Measurements from ENCODE around the gene PIBF1.

Gene PIBF1

GRCh38 chr13:73059460-73060250 is 277.7 kb downstream of the PIBF1 start:
- Histone ChIP-seq H3K27ac (ENCODE audit: low read depth, low read length, severe bottlenecking) (peak overlapping the region; percentile 64), H3K36me3 (ENCODE audit: control insufficient read depth, insufficient read depth, low read length) (peaks cover 22% of the 10 kb centered on the region), H3K4me3 (ENCODE audit: extremely low read depth, insufficient read depth, low read length, poor library complexity, severe bottlenecking) (peak overlapping the region; percentile 70), H3K4me1 (ENCODE audit: control insufficient read depth, insufficient read depth, low read length, poor library complexity, severe bottlenecking) (peaks cover 21% of the 10 kb centered on the region), H3K9me3 (ENCODE audit: control insufficient read depth, low read length) (no peaks in the 10 kb centered on the region)
- 0 to 1% methylated on average over 16 to 30 of the region's 68 CpGs for WGBS, 2 experiments (ENCODE audit: insufficient coverage in 2 of 2)

DNA sequence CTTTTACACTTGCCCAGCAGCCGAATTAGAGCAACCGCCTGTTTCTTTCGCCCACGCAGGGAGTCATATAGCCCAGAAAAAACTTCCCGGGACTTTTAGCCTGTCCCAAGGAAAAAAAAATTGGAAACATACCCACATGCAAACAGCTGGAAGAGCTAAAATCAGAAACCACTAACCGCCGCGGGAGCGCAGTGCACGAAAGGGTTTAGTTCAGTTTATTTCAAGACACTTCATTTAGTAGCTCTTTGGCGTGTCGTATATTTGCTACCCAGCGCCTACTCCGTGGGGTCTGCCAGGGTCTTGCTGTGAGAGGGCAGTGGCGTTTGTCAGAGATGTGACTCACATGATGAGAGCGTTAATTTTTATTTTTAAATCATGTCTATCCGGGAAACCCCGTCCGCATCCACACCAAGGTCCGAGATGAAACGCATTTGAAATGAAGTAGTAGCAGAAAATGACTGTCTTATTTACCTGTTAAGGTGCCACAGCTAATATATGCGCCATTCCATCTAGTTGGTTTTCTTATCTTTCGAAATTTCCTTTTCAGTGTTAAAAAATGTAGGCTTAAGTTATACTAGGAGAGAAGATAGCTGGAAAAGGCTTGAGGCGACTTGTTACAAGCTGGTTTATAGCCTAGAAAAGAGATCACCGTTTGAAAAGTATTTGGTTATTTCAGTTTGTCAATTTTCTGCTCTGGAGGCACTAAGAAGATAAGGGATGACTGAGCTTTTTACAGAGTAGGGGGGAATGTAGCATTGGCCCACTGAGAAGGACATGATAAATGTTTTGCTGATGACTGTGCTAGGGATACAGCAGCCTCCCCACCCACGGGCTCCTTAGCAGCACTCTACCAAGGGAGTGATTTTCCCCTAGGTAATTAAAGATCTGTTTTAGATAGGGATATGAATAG is 278.6 kb downstream of the PIBF1 start:
- Histone ChIP-seq H3K4me1 (ENCODE audit: control insufficient read depth, insufficient read depth, low read length, poor library complexity, severe bottlenecking) (peaks cover 21% of the 10 kb centered on the region), H3K36me3 (ENCODE audit: control insufficient read depth, insufficient read depth, low read length) (peaks cover 31% of the 10 kb centered on the region), H3K9me3 (ENCODE audit: control insufficient read depth, low read length) (no peaks in the 10 kb centered on the region), H3K4me3 (ENCODE audit: extremely low read depth, insufficient read depth, low read length, poor library complexity, severe bottlenecking) (peak overlapping the region; percentile 70), H3K27ac (ENCODE audit: low read depth, low read length, severe bottlenecking) (peak overlapping the region; percentile 64)
- 12 to 15% methylated on average over 12 to 20 of the region's 26 CpGs for WGBS, 2 experiments (ENCODE audit: insufficient coverage in 2 of 2)

GRCh38 chr13:73061473-73061872 is 279.5 kb downstream of the PIBF1 start:
- 100% methylated on average over 1 of the region's 6 CpGs; no CpG with 5 or more reads in 1 of the 2 experiments for WGBS, 2 experiments (ENCODE audit: insufficient coverage in 2 of 2)
- Histone ChIP-seq H3K4me1 (ENCODE audit: control insufficient read depth, insufficient read depth, low read length, poor library complexity, severe bottlenecking) (peaks cover 15% of the 10 kb centered on the region), H3K9me3 (ENCODE audit: control insufficient read depth, low read length) (no peaks in the 10 kb centered on the region), H3K27ac (ENCODE audit: low read depth, low read length, severe bottlenecking) (no peak overlapping the region), H3K36me3 (ENCODE audit: control insufficient read depth, insufficient read depth, low read length) (peaks cover 37% of the 10 kb centered on the region), H3K4me3 (ENCODE audit: extremely low read depth, insufficient read depth, low read length, poor library complexity, severe bottlenecking) (peak overlapping the region; percentile 17)

DNA sequence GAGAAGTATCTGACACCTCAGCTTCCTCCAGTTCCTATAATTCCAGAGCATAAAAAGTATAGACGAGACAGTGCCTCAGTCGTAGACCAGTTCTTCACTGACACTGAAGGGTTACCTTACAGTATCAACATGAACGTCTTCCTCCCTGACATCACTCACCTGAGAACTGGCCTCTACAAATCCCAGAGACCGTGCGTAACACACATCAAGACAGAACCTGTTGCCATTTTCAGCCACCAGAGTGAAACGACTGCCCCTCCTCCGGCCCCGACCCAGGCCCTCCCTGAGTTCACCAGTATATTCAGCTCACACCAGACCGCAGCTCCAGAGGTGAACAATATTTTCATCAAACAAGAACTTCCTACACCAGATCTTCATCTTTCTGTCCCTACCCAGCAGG is 279.9 kb downstream of the PIBF1 start:
- H3K9me3 ChIP-seq (ENCODE audit: control insufficient read depth, low read length) = no peaks in the 10 kb centered on the region
- peaks cover 38% of the 10 kb centered on the region for H3K36me3 ChIP-seq (ENCODE audit: control insufficient read depth, insufficient read depth, low read length)
- H3K4me3 ChIP-seq (ENCODE audit: extremely low read depth, insufficient read depth, low read length, poor library complexity, severe bottlenecking) = peak overlapping the region; percentile 17
- peaks cover 15% of the 10 kb centered on the region for H3K4me1 ChIP-seq (ENCODE audit: control insufficient read depth, insufficient read depth, low read length, poor library complexity, severe bottlenecking)
- 73 to 82% methylated on average over 6 to 9 of the region's 9 CpGs for WGBS, 2 experiments (ENCODE audit: insufficient coverage in 2 of 2)
- H3K27ac ChIP-seq (ENCODE audit: low read depth, low read length, severe bottlenecking) = no peak overlapping the region

DNA sequence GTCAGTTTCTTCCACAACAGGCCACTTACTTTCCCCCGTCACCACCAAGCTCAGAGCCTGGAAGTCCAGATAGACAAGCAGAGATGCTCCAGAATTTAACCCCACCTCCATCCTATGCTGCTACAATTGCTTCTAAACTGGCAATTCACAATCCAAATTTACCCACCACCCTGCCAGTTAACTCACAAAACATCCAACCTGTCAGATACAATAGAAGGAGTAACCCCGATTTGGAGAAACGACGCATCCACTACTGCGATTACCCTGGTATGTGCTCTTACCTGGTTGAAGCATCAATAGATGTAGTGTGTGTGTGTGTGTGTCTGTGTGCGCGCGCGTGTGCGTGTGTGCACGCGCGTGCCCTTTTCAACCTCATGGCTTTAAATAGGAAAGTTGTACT is 280.5 kb downstream of the PIBF1 start:
- WGBS, 2 experiments (ENCODE audit: insufficient coverage in 2 of 2) = 95 to 97% methylated on average over 4 to 5 of the region's 13 CpGs
- no peak overlapping the region for H3K4me3 ChIP-seq (ENCODE audit: extremely low read depth, insufficient read depth, low read length, poor library complexity, severe bottlenecking)
- peaks cover 12% of the 10 kb centered on the region for H3K4me1 ChIP-seq (ENCODE audit: control insufficient read depth, insufficient read depth, low read length, poor library complexity, severe bottlenecking)
- H3K36me3 ChIP-seq (ENCODE audit: control insufficient read depth, insufficient read depth, low read length) = peaks cover 44% of the 10 kb centered on the region
- H3K27ac ChIP-seq (ENCODE audit: low read depth, low read length, severe bottlenecking) = no peak overlapping the region
- H3K9me3 ChIP-seq (ENCODE audit: control insufficient read depth, low read length) = no peaks in the 10 kb centered on the region

DNA sequence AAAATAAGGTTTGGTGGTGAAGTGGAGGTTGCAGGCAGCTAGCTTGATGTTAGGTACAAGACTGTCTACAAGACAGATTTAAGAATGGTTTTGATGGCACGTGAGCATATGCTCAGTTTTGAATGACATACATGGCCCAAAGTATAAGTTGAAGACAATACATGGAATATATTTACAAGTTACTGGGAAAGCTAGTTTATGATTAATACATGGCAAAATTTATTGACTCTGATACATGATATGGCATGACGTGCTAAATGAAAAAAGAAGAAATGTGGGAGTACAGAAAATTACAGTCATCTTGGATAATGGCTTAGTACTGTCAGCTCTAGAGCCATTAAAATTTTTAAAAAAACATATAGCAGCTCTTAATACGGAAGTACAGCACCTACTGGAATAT is 281.2 kb downstream of the PIBF1 start:
- Histone ChIP-seq H3K27ac (ENCODE audit: low read depth, low read length, severe bottlenecking) (no peak overlapping the region), H3K4me3 (ENCODE audit: extremely low read depth, insufficient read depth, low read length, poor library complexity, severe bottlenecking) (no peak overlapping the region), H3K36me3 (ENCODE audit: control insufficient read depth, insufficient read depth, low read length) (peaks cover 48% of the 10 kb centered on the region), H3K9me3 (ENCODE audit: control insufficient read depth, low read length) (no peaks in the 10 kb centered on the region), H3K4me1 (ENCODE audit: control insufficient read depth, insufficient read depth, low read length, poor library complexity, severe bottlenecking) (peaks cover 6% of the 10 kb centered on the region)
- 93% methylated on average over 2 of the region's 3 CpGs; no CpG with 5 or more reads in 1 of the 2 experiments for WGBS, 2 experiments (ENCODE audit: insufficient coverage in 2 of 2)

GRCh38 chr13:73065036-73065435 is 283.1 kb downstream of the PIBF1 start:
- Histone ChIP-seq H3K4me3 (ENCODE audit: extremely low read depth, insufficient read depth, low read length, poor library complexity, severe bottlenecking) (no peak overlapping the region), H3K4me1 (ENCODE audit: control insufficient read depth, insufficient read depth, low read length, poor library complexity, severe bottlenecking) (peaks cover 6% of the 10 kb centered on the region), H3K9me3 (ENCODE audit: control insufficient read depth, low read length) (no peaks in the 10 kb centered on the region), H3K36me3 (ENCODE audit: control insufficient read depth, insufficient read depth, low read length) (peaks cover 50% of the 10 kb centered on the region), H3K27ac (ENCODE audit: low read depth, low read length, severe bottlenecking) (no peak overlapping the region)
- 50 to 75% methylated on average over 1 of the region's 2 CpGs for WGBS, 2 experiments (ENCODE audit: insufficient coverage in 2 of 2)

DNA sequence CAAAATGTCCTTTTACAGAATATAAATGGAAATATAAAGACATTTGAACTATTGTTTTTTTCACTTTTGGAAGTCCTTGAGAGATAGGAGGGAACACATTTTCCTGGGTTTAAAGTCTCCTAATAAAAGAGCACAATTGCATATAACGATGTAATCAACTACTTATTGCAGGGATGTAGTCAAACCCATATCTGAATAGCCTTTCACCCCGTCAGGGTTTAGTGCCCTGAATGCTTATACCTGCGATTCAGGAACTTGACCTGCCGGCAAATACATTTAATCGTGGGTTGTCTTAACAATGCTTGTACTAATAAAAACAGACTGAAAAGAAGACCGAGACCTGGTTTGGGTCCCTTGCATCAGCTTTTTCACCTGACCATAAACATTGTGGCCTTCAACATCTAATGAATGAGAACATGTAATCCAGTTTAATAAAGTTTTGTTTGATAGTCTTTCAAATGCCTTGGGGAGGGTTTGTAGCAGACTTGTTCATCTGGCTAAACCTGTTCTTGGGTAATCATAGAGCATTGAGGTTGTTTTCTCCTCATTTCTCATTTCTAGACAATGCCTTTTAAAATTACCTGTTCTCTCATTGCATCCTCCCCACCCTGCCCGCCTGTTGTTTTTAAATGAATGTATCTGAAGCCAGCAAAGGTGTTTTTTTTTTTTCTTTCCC is 283.9 kb downstream of the PIBF1 start:
- Histone ChIP-seq H3K4me1 (ENCODE audit: control insufficient read depth, insufficient read depth, low read length, poor library complexity, severe bottlenecking) (peaks cover 6% of the 10 kb centered on the region), H3K27ac (ENCODE audit: low read depth, low read length, severe bottlenecking) (no peak overlapping the region), H3K9me3 (ENCODE audit: control insufficient read depth, low read length) (no peaks in the 10 kb centered on the region), H3K36me3 (ENCODE audit: control insufficient read depth, insufficient read depth, low read length) (peaks cover 54% of the 10 kb centered on the region), H3K4me3 (ENCODE audit: extremely low read depth, insufficient read depth, low read length, poor library complexity, severe bottlenecking) (no peak overlapping the region)
- WGBS, 2 experiments (ENCODE audit: insufficient coverage in 2 of 2) = 93 to 95% methylated on average over 5 of the region's 7 CpGs
